Common myeloid progenitor, CD34-positive (primary cell): ENCODE results near the gene FGF3.
A peak's percentile ranks its signal among the peaks of the same experiment; 100 is the strongest.

Source experiments
- CTCF ChIA-PET: fragments of 350-600 bp; sonication (Branson Sonifier 250); formaldehyde crosslinking; loops from one replicate; lab custom pipeline; 2021; ENCODE audit warnings: antibody characterized with exemption; lab: Charles Lee
- POLR2A ChIA-PET: fragments of 350-600 bp; sonication (Branson Sonifier 250); formaldehyde crosslinking; loops from one replicate; lab custom pipeline; 2021; ENCODE audit warnings: antibody characterized with exemption; lab: Charles Lee
- DNase-seq, 3 donors: peaks; one replicate each; pipeline versions ENCODE4 v3.0.0 to v3.0.0-alpha.2; 2013
- H3K27ac ChIP-seq, 2 experiments: 1 replicate in 1 of 2; 2 replicates in 1 of 2; pipeline ENCODE4 v1.7.0; 2013; ENCODE audit warnings: inconsistent platforms in 2 of 2, low read length in 2 of 2, mild to moderate bottlenecking in 2 of 2, low read depth in 1 of 2, moderate library complexity in 1 of 2; ENCODE audit not compliant: severe bottlenecking in 2 of 2, insufficient read depth in 1 of 2, poor library complexity in 1 of 2
- H3K27me3 ChIP-seq, 5 experiments: replicated peaks in 2 of 5; 1 replicate in 3 of 5; 2 replicates in 2 of 5; pipeline versions ENCODE4 v1.6.1 to v1.7.0; 2013; ENCODE audit warnings: low read length in 4 of 5, mild to moderate bottlenecking in 2 of 5, moderate library complexity in 2 of 5, inconsistent platforms in 1 of 5; ENCODE audit not compliant: insufficient read depth in 5 of 5, control insufficient read depth in 4 of 5
- H3K36me3 ChIP-seq, 4 experiments: 1 replicate in 2 of 4; 2 replicates in 2 of 4; pipeline versions ENCODE4 v1.6.1 to v1.7.0; 2013; ENCODE audit warnings: low read length in 3 of 4, control low read depth in 1 of 4, mild to moderate bottlenecking in 1 of 4; ENCODE audit not compliant: control insufficient read depth in 4 of 4, insufficient read depth in 4 of 4
- H3K4me1 ChIP-seq, 4 experiments: 1 replicate in 3 of 4; 2 replicates in 1 of 4; pipeline versions ENCODE4 v1.6.1 to v1.7.1; 2013; ENCODE audit warnings: low read length in 3 of 4, mild to moderate bottlenecking in 3 of 4, control low read depth in 1 of 4, inconsistent platforms in 1 of 4, moderate library complexity in 1 of 4; ENCODE audit not compliant: control insufficient read depth in 4 of 4, insufficient read depth in 4 of 4; ENCODE audit errors: control extremely low read depth in 1 of 4
- H3K4me3 ChIP-seq, 7 experiments: 1 replicate in 4 of 7; 2 replicates in 3 of 7; pipeline versions ENCODE4 v1.5.1 to v1.7.0; 2013; ENCODE audit warnings: mild to moderate bottlenecking in 7 of 7, low read length in 6 of 7, moderate library complexity in 6 of 7, inconsistent platforms in 2 of 7, low read depth in 2 of 7, control low read depth in 1 of 7; ENCODE audit not compliant: insufficient read depth in 4 of 7, control insufficient read depth in 1 of 7; ENCODE audit errors: extremely low read depth in 1 of 7
- H3K9me3 ChIP-seq, 5 experiments: 1 replicate in 4 of 5; 2 replicates in 1 of 5; pipeline versions ENCODE4 v1.6.1 to v1.7.1; 2013; ENCODE audit warnings: low read length in 4 of 5, mild to moderate bottlenecking in 2 of 5, inconsistent platforms in 1 of 5, low read depth in 1 of 5, moderate library complexity in 1 of 5; ENCODE audit not compliant: control insufficient read depth in 4 of 5, insufficient read depth in 2 of 5; ENCODE audit errors: control extremely low read depth in 1 of 5
- WGBS: methylation state at CpG from one replicate; pipeline ENCODE4 v1.1.5; 2013; ENCODE audit not compliant: insufficient coverage; 5-methylcytosine and 5-hydroxymethylcytosine counted together

FGF3 gene

DNA sequence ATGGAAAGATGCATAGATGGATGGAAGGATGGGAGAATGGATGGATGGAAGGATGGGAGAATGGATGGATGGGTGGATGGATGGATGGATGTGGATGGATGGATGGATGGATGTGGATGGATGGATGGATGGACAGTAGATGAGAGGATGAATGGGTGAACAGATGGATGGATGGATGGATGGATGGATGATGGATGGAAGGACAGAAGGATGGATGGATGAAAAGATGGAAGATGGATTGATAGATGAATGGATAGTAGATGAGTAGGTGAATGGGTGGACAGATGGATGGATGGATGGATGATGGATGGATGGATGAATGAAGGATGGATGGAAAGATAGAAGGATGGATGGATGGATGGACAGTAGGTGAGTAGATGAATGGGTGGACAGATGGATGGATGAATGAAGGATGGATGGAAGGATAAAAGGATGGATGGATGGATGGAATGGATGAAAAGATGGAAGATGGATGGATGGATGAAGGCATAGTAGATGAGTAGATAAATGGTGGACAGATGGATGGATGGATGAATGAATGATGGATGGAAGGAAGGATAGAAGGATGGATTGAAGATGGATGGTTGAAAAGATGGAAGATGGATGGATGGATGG lies 15.5 kb downstream of the FGF3 start:
- POLR2A ChIA-PET: no interaction called here

DNA sequence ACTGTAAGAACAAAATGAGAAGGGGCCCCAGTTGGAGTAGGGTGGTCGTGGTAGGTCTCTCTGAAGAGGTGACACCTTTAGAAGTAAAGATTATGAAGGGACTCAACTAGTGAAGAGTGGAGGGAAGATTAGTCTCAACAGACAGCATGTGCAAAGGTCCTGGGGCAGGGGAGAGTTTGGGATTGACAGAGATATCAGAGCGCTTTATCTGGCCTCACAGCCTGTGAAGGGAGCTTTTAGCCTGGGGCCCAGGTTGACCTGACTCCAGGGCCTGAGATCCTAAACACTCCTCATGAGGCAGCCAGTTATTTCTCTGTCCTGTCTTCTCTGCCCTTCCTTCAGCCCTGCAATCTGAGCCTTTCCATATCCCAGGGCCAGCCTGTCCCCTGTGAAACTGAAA lies 16.2 kb downstream of the FGF3 start:
- DNase-seq: no peak
- ChIA-PET POLR2A (no interaction called here), CTCF (no interaction called here)
- Histone ChIP-seq H3K4me3 (no peak overlapping the region), H3K27ac (no peak overlapping the region), H3K9me3 (peaks cover 0 to 11% (median 4%) of the 10 kb centered on the region in 5 experiments), H3K4me1 (no peaks in the 10 kb centered on the region), H3K27me3 (peaks cover 0 to 33% (median 10%) of the 10 kb centered on the region in 5 experiments), H3K36me3 (no peaks in the 10 kb centered on the region)
- 95% methylated on average over 2 of the region's 2 CpGs for WGBS

More for the DNA sequence above, 15.5 kb downstream of the FGF3 start:
- CTCF ChIA-PET: no interaction called here
- no peaks in the 10 kb centered on the region for H3K36me3 ChIP-seq
- no peak overlapping the region for H3K4me3 ChIP-seq
- no peak overlapping the region for H3K27ac ChIP-seq
- no peaks in the 10 kb centered on the region for H3K4me1 ChIP-seq
- peaks cover 4 to 40% (median 10%) of the 10 kb centered on the region in 5 experiments for H3K27me3 ChIP-seq
- DNase-seq: no peak
- peaks cover 0 to 11% (median 4%) of the 10 kb centered on the region in 5 experiments for H3K9me3 ChIP-seq

DNA sequence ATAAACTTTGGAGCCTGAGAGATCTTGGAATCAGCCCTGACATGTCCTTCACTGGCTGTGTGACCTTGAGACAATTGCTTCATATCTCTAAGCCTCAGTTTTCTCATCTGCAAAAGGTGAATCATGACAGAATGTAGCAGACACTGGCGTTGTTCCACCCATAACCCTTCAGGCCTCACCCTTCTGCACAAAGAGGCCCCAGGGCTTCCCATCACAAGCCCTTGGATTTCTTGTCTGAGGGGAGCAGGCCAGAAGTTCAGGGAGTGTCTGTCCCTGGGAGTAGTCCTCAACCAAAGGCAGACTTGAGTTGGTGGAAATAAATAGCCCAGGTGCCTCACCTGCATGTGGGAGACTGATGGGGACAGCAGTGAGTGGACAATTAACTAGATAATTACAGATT lies 16.6 kb downstream of the FGF3 start:
- Histone ChIP-seq H3K9me3 (peaks cover 0 to 11% (median 4%) of the 10 kb centered on the region in 5 experiments), H3K36me3 (no peaks in the 10 kb centered on the region), H3K27ac (no peak overlapping the region), H3K27me3 (peaks cover 0 to 28% (median 6%) of the 10 kb centered on the region in 5 experiments), H3K4me1 (no peaks in the 10 kb centered on the region), H3K4me3 (no peak overlapping the region)
- no peak for DNase-seq
- POLR2A ChIA-PET: no interaction called here
- CTCF ChIA-PET: no interaction called here
- 89% methylated on average over 1 of the region's 1 CpG for WGBS

DNA sequence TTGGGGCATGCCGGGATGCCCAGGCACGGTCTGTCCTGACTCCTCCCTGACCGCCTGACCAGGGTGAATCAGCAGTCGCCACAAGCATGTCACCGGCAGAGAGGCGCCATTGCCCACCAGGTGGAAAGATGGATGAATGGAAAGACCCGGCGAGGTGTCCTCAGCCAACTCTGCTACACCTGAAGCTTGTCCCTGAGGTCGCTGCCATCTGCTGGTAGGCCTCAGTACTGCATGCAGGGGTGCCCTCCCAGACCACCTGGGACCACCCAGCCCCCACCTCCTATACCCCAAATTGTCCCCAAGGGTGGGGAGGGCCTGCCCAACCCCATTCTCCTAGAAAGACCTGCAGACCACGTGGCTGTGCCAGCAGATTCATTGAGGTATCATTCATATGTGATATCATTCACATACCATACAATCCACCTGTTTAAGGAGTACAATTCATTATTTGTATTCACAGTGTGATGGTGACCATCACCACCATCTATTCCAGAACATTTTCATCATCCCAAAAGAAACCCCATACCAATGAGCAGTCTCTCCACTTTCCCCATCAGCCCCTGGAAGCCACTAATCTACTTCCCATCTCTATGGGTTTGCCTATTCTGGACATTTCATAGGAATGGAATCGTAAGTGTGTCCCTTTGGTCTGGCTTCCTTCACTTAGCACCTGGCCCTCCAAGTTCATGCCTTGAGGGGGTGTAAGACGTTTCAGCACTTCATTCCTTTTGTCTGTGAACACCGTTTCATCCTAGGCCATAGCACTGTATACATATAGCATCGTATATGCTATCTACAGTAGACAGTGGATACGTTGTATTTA lies 17.5 kb downstream of the FGF3 start:
- H3K27ac ChIP-seq: no peak overlapping the region
- H3K4me1 ChIP-seq: no peaks in the 10 kb centered on the region
- H3K9me3 ChIP-seq: peaks cover 0 to 11% (median 4%) of the 10 kb centered on the region in 5 experiments
- H3K36me3 ChIP-seq: no peaks in the 10 kb centered on the region
- H3K27me3 ChIP-seq: peaks cover 0 to 22% (median 6%) of the 10 kb centered on the region in 5 experiments
- no peak overlapping the region for H3K4me3 ChIP-seq
- POLR2A ChIA-PET: no interaction called here
- CTCF ChIA-PET: interaction anchor here (1.1 to 1.2 kb wide), 2 partner anchors 18 to 96 kb away, joined by 4 read pairs; no protein-coding TSS in a partner anchor
- 17% methylated on average over 10 of the region's 15 CpGs for WGBS
- peak; percentile 30 to 54 (median 44) for DNase-seq

DNA sequence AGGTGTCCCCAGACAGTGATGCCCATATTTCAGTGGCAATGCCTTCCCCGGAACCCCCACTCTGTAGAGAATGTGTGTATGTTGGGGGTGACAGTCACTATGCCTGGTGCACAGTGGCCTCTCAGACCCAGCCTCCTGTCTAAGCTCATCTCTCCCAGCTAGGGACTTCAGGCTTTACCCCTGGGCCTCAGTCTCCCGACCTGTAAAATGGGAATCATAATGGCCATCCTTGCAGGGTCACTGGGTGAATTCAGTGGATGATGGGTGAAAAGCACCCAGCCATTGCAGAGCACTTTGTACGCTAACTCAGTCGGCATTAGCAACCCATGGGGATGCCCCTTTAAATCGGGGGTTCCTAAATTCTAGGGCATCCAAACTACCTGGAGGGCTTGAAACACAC lies 18.9 kb downstream of the FGF3 start:
- 96% methylated on average over 5 of the region's 5 CpGs for WGBS
- CTCF ChIA-PET: interaction anchor here (1.1 kb wide), 1 partner anchor 95 kb away, joined by 4 read pairs; no protein-coding TSS in a partner anchor

DNA sequence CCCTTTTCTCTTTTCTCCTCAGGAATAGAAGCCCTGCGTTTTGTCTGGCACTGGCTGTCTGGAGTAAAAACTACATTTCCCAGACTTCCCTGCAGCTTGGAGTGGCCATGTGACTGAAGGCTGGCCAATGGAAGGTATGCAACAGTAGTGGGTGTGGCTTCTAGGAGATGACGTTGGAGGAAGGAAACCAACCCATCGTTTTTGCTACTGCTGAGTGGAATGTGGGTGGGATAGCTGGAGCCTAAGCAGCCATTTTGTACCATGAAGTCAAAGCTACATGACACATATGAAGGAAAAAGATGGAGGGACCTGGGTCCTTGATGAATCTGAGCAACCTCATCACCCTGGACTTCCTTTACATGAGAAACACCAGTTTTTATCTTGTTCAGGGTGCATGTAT lies 19.6 kb downstream of the FGF3 start:
- WGBS: 29% methylated on average over 3 of the region's 3 CpGs
- ChIA-PET POLR2A (no interaction called here), CTCF (interaction anchor here (1.5 kb wide), 1 partner anchor 115 kb away, joined by 3 read pairs; no protein-coding TSS in a partner anchor)
- H3K27me3 ChIP-seq: peaks cover 0 to 16% (median 6%) of the 10 kb centered on the region in 5 experiments
- H3K4me3 ChIP-seq: no peak overlapping the region
- no peaks in the 10 kb centered on the region for H3K36me3 ChIP-seq
- peak in 2 of 3 donors; percentile 15 to 16 for DNase-seq
- peaks cover 0 to 11% (median 4%) of the 10 kb centered on the region in 5 experiments for H3K9me3 ChIP-seq
- H3K4me1 ChIP-seq: no peaks in the 10 kb centered on the region
- no peak overlapping the region for H3K27ac ChIP-seq

More for the DNA sequence above, 18.9 kb downstream of the FGF3 start:
- no peak for DNase-seq
- no peak overlapping the region for H3K4me3 ChIP-seq
- H3K9me3 ChIP-seq: peaks cover 0 to 11% (median 4%) of the 10 kb centered on the region in 5 experiments
- H3K27me3 ChIP-seq: peaks cover 0 to 17% (median 6%) of the 10 kb centered on the region in 5 experiments
- no peaks in the 10 kb centered on the region for H3K36me3 ChIP-seq
- POLR2A ChIA-PET: no interaction called here
- no peak overlapping the region for H3K27ac ChIP-seq
- no peaks in the 10 kb centered on the region for H3K4me1 ChIP-seq

DNA sequence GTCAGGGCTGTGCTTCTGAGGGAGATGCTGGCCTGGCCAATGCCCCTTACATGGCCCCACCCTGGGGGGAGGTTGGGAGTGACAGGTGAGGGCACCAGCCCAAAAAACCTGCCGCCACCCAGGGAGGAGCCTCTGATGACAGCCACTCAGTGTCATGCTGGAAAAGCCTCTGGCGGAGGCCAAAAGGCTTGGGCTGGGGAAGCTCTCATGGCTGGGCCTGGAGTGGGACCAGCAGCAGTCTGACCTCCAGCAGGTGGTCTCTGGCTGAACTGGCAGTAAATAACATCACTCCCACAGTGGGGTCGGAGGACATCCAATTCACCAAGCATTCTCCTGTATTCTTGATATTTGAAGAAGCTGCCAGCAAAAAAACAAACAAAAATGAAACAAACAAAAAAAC lies 20.1 kb downstream of the FGF3 start:
- Histone ChIP-seq H3K4me3 (no peak overlapping the region), H3K9me3 (peaks cover 0 to 11% (median 4%) of the 10 kb centered on the region in 5 experiments), H3K36me3 (no peaks in the 10 kb centered on the region), H3K4me1 (no peaks in the 10 kb centered on the region), H3K27me3 (peaks cover 0 to 13% (median 5%) of the 10 kb centered on the region in 5 experiments), H3K27ac (no peak overlapping the region)
- ChIA-PET CTCF (interaction anchor here (1.5 kb wide), 1 partner anchor 115 kb away, joined by 3 read pairs; no protein-coding TSS in a partner anchor), POLR2A (no interaction called here)
- 94% methylated on average over 2 of the region's 3 CpGs for WGBS
- no peak for DNase-seq
